H1 (cell line): ENCODE results near the gene TMA7. TPM values are rescaled to one million over a fixed set of nuclear protein-coding genes. Genes with fewer than 3 reads are reported as not detected.

Experiments
- CTCF ChIA-PET: fragments of 300-600 bp; sonication (Branson Sonifier 250); formaldehyde crosslinking; loops from one replicate; lab custom pipeline; 2021; ENCODE audit not compliant: partially characterized antibody; lab: Charles Lee
- POLR2A ChIA-PET: fragments of 300-600 bp; sonication (Branson Sonifier 250); formaldehyde crosslinking; loops from one replicate; lab custom pipeline; 2021; ENCODE audit warnings: inconsistent platforms; ENCODE audit not compliant: partially characterized antibody; lab: Charles Lee
- DNase-seq, 2 experiments: peaks; one replicate each; pipeline versions ENCODE4 v3.0.0 to v3.0.0-alpha.2; 2010 to 2022; ENCODE audit warnings: low spot score in 2 of 2, low read depth in 1 of 2, mixed read lengths in 1 of 2
- FAIRE-seq: peaks from 2 replicates; lab custom pipeline; 2011; peaks lifted over from hg19 to GRCh38; lab: Jason Lieb, UNC
- H2AFZ ChIP-seq: 2 replicates; pipeline ENCODE4 v1.8.1; 2012; ENCODE audit warnings: low read length, inconsistent platforms
- H2AK5ac ChIP-seq: 2 replicates; pipeline ENCODE4 v1.6.1; 2013; ENCODE audit warnings: low read depth, low read length
- H2BK120ac ChIP-seq: replicated peaks from 2 replicates; pipeline ENCODE3; 2013; ENCODE audit warnings: low read depth, low read length, inconsistent platforms
- H2BK12ac ChIP-seq: 2 replicates; pipeline ENCODE4 v1.6.1; 2013; ENCODE audit warnings: low read depth, low read length
- H2BK15ac ChIP-seq: 2 replicates; pipeline ENCODE4 v1.6.1; 2013; ENCODE audit warnings: low read length
- H2BK20ac ChIP-seq: 2 replicates; pipeline ENCODE4 v1.6.1; 2013; ENCODE audit warnings: low read length
- H2BK5ac ChIP-seq: 2 replicates; pipeline ENCODE4 v1.6.1; 2013; ENCODE audit warnings: low read depth, low read length
- H3K14ac ChIP-seq: 2 replicates; pipeline ENCODE4 v1.6.1; 2013; ENCODE audit warnings: inconsistent platforms; ENCODE audit not compliant: insufficient read length
- H3K18ac ChIP-seq: 2 replicates; pipeline ENCODE4 v1.6.1; 2013; ENCODE audit warnings: low read length; ENCODE audit errors: extremely low read depth
- H3K23ac ChIP-seq: 2 replicates; pipeline ENCODE4 v1.6.1; 2013; ENCODE audit warnings: inconsistent platforms; ENCODE audit not compliant: insufficient read length
- H3K23me2 ChIP-seq: 2 replicates; pipeline ENCODE4 v1.6.1; 2013; ENCODE audit warnings: low read depth, low read length
- H3K27ac ChIP-seq: 2 replicates; pipeline ENCODE4 v1.6.1; 2011; ENCODE audit warnings: low read depth, low read length, inconsistent platforms
- H3K27me3 ChIP-seq, 4 experiments: replicated peaks in 1 of 4; 1 replicate in 1 of 4; 2 replicates in 3 of 4; pipeline versions ENCODE4 v1.6.1 to v1.8.1; 2011 to 2013; ENCODE audit warnings: low read length in 3 of 4, mild to moderate bottlenecking in 3 of 4, inconsistent platforms in 2 of 4, mixed read lengths in 2 of 4, moderate library complexity in 1 of 4; ENCODE audit not compliant: control insufficient read depth in 3 of 4, insufficient read depth in 3 of 4; ENCODE audit errors: extremely low read depth in 1 of 4
- H3K36me3 ChIP-seq, 4 experiments: 2 replicates each; pipeline versions ENCODE4 v1.6.1 to v1.8.1; 2011 to 2013; ENCODE audit warnings: mild to moderate bottlenecking in 4 of 4, low read length in 3 of 4, moderate library complexity in 2 of 4, control low read depth in 1 of 4, inconsistent platforms in 1 of 4; ENCODE audit not compliant: insufficient read depth in 4 of 4, control insufficient read depth in 2 of 4
- H3K4ac ChIP-seq: replicated peaks from 2 replicates; pipeline ENCODE3; 2013; ENCODE audit warnings: low read length, low read depth, mixed read lengths, inconsistent platforms; ENCODE audit not compliant: insufficient read length
- H3K4me1 ChIP-seq, 4 experiments: replicated peaks in 1 of 4; 1 replicate in 1 of 4; 2 replicates in 3 of 4; pipeline versions ENCODE4 v1.6.1 to v1.8.1; 2011 to 2013; ENCODE audit warnings: low read length in 3 of 4, inconsistent platforms in 2 of 4, mixed read lengths in 1 of 4; ENCODE audit not compliant: insufficient read depth in 4 of 4, control insufficient read depth in 3 of 4
- H3K4me2 ChIP-seq, 2 experiments: 2 replicates each; pipeline versions ENCODE4 v1.6.1 to v1.8.1; 2011 to 2013; ENCODE audit warnings: low read depth in 2 of 2, low read length in 2 of 2, control low read depth in 1 of 2, inconsistent platforms in 1 of 2, mild to moderate bottlenecking in 1 of 2; ENCODE audit not compliant: insufficient read depth in 1 of 2
- H3K4me3 ChIP-seq, 4 experiments: fragments of 200-600, 300-600 bp in 1 of 4; sonication (generic), shearing (Covaris generic), sonication (Bioruptor Twin) in 1 of 4; 2 replicates each; pipeline versions ENCODE4 v1.5.1 to v1.8.1; 2011 to 2016; ENCODE audit warnings: low read length in 4 of 4, low read depth in 3 of 4, control low read depth in 2 of 4, inconsistent platforms in 2 of 4, mild to moderate bottlenecking in 2 of 4, mixed read lengths in 1 of 4, moderate library complexity in 1 of 4; ENCODE audit not compliant: insufficient read depth in 2 of 4; ENCODE audit errors: extremely low read depth in 1 of 4
- H3K56ac ChIP-seq: replicated peaks from 2 replicates; pipeline ENCODE3; 2013; ENCODE audit warnings: low read depth, mild to moderate bottlenecking, mixed read lengths, low read length, inconsistent platforms; ENCODE audit not compliant: insufficient read length
- H3K79me1 ChIP-seq: 2 replicates; pipeline ENCODE4 v1.6.1; 2013; ENCODE audit warnings: low read depth, low read length, control low read depth
- H3K79me2 ChIP-seq, 2 experiments: 2 replicates each; pipeline versions ENCODE4 v1.6.1 to v1.8.1; 2012 to 2013; ENCODE audit warnings: low read length in 2 of 2, mild to moderate bottlenecking in 2 of 2, inconsistent platforms in 1 of 2; ENCODE audit not compliant: insufficient read depth in 2 of 2, control insufficient read depth in 1 of 2
- H3K9ac ChIP-seq, 4 experiments: replicated peaks in 1 of 4; 1 replicate in 1 of 4; 2 replicates in 3 of 4; pipeline versions ENCODE4 v1.6.1 to v1.8.1; 2011 to 2013; ENCODE audit warnings: low read depth in 3 of 4, low read length in 3 of 4, control low read depth in 2 of 4, mild to moderate bottlenecking in 2 of 4, moderate library complexity in 2 of 4, inconsistent platforms in 1 of 4; ENCODE audit errors: extremely low read depth in 1 of 4
- H3K9me3 ChIP-seq, 2 experiments: 2 replicates each; pipeline versions ENCODE4 v1.6.1 to v1.8.1; 2012 to 2013; ENCODE audit warnings: mild to moderate bottlenecking in 2 of 2, moderate library complexity in 2 of 2, control low read depth in 1 of 2, inconsistent platforms in 1 of 2, low read depth in 1 of 2, low read length in 1 of 2, mixed read lengths in 1 of 2; ENCODE audit not compliant: insufficient read depth in 2 of 2
- H4K20me1 ChIP-seq, 2 experiments: replicated peaks in 1 of 2; 2 replicates each; pipeline versions ENCODE3 to v1.8.1; 2011 to 2013; ENCODE audit warnings: inconsistent platforms in 2 of 2, low read length in 2 of 2, mild to moderate bottlenecking in 1 of 2; ENCODE audit not compliant: insufficient read depth in 2 of 2, control insufficient read depth in 1 of 2
- H4K5ac ChIP-seq: 2 replicates; pipeline ENCODE4 v1.6.1; 2013; ENCODE audit warnings: low read length, low read depth, mixed read lengths, inconsistent platforms; ENCODE audit not compliant: insufficient read length
- H4K8ac ChIP-seq: 2 replicates; pipeline ENCODE4 v1.8.0; 2013; ENCODE audit warnings: mild to moderate bottlenecking, moderate library complexity, low read length, inconsistent platforms; ENCODE audit not compliant: insufficient read depth; ENCODE audit errors: extremely low read depth
- H4K91ac ChIP-seq: replicated peaks from 2 replicates; pipeline ENCODE3; 2013; ENCODE audit warnings: low read length, mixed read lengths, inconsistent platforms; ENCODE audit not compliant: insufficient read length
- BACH1 ChIP-seq: IDR thresholded peaks from 2 replicates; pipeline ENCODE4 v1.6.1; 2012; ENCODE audit warnings: low read length, improper control_type of control experiment
- BRCA1 ChIP-seq: IDR thresholded peaks from 2 replicates; pipeline ENCODE4 v1.6.1; 2012; ENCODE audit warnings: low read depth, low read length, improper control_type of control experiment
- CBX8 ChIP-seq: fragments of 300-800, 300-1000 bp; sonication (generic); IDR thresholded peaks from 2 replicates; pipeline ENCODE4 v1.7.1; 2016; ENCODE audit warnings: low read depth, low read length, borderline replicate concordance
- KDM1A ChIP-seq: fragments of 200-600, 300-600 bp; sonication (generic); IDR thresholded peaks from 2 replicates; pipeline ENCODE4 v1.7.1; 2016; ENCODE audit warnings: mild to moderate bottlenecking, low read length, borderline replicate concordance
- MAX ChIP-seq: IDR thresholded peaks from 2 replicates; pipeline ENCODE4 v1.6.1; 2012; ENCODE audit warnings: inconsistent platforms
- NANOG ChIP-seq: IDR thresholded peaks from 2 replicates; pipeline ENCODE4 v1.6.1; 2011; ENCODE audit warnings: low read length, low read depth, mild to moderate bottlenecking, inconsistent platforms; ENCODE audit not compliant: insufficient read depth, poor library complexity, severe bottlenecking
- SAP30 ChIP-seq: fragments of 300-600 bp; sonication (generic); IDR thresholded peaks from 2 replicates; pipeline ENCODE4 v1.7.1; 2012; ENCODE audit warnings: low read length, moderate library complexity, mild to moderate bottlenecking, inconsistent platforms; ENCODE audit not compliant: insufficient read depth, insufficient replicate concordance
- SIX5 ChIP-seq: IDR thresholded peaks from 2 replicates; pipeline ENCODE4 v1.6.1; 2011; ENCODE audit warnings: mild to moderate bottlenecking, low read depth, low read length
- SP4 ChIP-seq: IDR thresholded peaks from 2 replicates; pipeline ENCODE4 v1.6.1; 2012; ENCODE audit warnings: low read length, inconsistent platforms
- TAF7 ChIP-seq: optimal IDR thresholded peaks from 2 replicates; pipeline ENCODE3; 2011; ENCODE audit warnings: low read depth, mild to moderate bottlenecking, inconsistent platforms, low read length, moderate library complexity, borderline replicate concordance
- WGBS, 2 experiments: shearing (Covaris generic) in 1 of 2; methylation state at CpG; one replicate each; pipeline versions ENCODE4 v1.1.6 to v1.1.7; 2013 to 2015; ENCODE audit warnings: low lambda C conversion rate in 2 of 2, mixed read lengths in 2 of 2, inconsistent platforms in 1 of 2, low coverage in 1 of 2, missing lambda C conversion rate in 1 of 2; ENCODE audit not compliant: insufficient replicate concordance in 2 of 2, insufficient coverage in 1 of 2, insufficient read length in 1 of 2; ENCODE audit errors: extremely low coverage in 1 of 2, missing lambda C conversion rate in 1 of 2; 5-methylcytosine and 5-hydroxymethylcytosine counted together
- polyA plus RNA-seq, 7 experiments: library from polyadenylated mRNA; depleted of rRNA in 3 of 7; stranded (reverse) in 5 of 7; unstranded in 2 of 7; fragments of >200 nt in 5 of 7; fragments of 200-250 nt in 2 of 7; gene quantifications; 1 replicate in 5 of 7; 2 replicates in 1 of 7; 4 replicates in 1 of 7; pipeline versions ENCODE4 v1.2.1 to v1.2.3, GENCODE V29; 2011 to 2013; ENCODE audit warnings: missing spikeins in 2 of 7, mixed read lengths in 2 of 7
- total RNA-seq: library from RNA; stranded (reverse); fragmentation: NEBNext Ultra II Directional; extraction: Animal tissue kit (Norgen Biotek cat#: 25700); gene quantifications from 2 replicates; pipeline ENCODE4 v1.2.1, GENCODE V29; 2021

Gene TMA7
- total and polyA plus RNA-seq, 2 of the 8 experiments (the other 6 are each of a cell fraction or from before 2014, with no cell fraction given), result 138 to 305 TPM

DNA sequence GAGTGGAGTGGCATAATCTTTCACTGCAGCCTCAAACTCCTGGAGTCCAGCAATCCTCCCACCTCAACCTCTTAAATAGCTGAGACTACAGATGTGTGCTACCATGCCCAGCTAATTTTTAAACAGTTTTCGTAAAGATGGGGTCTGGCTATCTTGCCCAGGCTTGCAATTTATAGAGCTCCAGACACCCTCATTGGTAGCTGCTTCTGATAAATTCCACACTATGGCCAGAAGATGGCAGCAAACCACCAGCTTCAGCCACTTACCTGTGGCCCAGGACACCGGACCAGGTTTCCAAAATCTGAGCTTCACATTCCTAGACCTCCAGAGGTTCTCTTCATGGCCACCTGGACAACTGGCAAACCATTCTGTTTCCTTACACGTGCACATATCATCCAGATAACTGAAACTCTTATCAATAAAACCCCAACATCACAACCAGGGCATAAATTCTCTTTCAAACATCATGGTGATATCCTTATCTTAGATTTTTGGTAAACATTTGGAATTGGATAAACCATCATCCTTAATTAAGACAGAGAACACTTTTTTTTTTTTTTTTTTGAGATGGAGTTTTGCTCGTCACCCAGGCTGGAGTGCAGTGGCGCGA lies 39.1 kb upstream of the TMA7 start:
- Histone ChIP-seq H4K20me1 (peaks cover 5 to 10% of the 10 kb centered on the region in 2 experiments), H3K23me2 (peaks cover 2% of the 10 kb centered on the region; the same call in 1 of the 2 replicates), H4K5ac (no peak overlapping the region), H4K8ac (no peak overlapping the region), H4K91ac (no peak overlapping the region), H2BK120ac (no peak overlapping the region), H3K4me3 (no peak overlapping the region), H2BK15ac (no peak overlapping the region), H2AK5ac (no peak overlapping the region), H3K79me1 (no peaks in the 10 kb centered on the region; the same call in 1 of the 2 replicates), H2BK5ac (no peak overlapping the region), H3K4me1 (peaks cover 0 to 7% (median 4%) of the 10 kb centered on the region in 4 experiments; a peak in 3 of 7 replicates), H3K4ac (no peak overlapping the region), H3K4me2 (no peak overlapping the region), H3K9me3 (no peaks in the 10 kb centered on the region), H2BK20ac (no peak overlapping the region), H2BK12ac (no peak overlapping the region), H3K36me3 (peaks cover 7 to 27% (median 23%) of the 10 kb centered on the region in 4 experiments; a peak in 7 of 8 replicates), H3K56ac (no peak overlapping the region), H3K23ac (no peak overlapping the region), H3K14ac (no peak overlapping the region), H3K18ac (no peak overlapping the region), H3K9ac (no peak overlapping the region), H3K79me2 (no peaks in the 10 kb centered on the region), H2AFZ (no peak overlapping the region), H3K27me3 (no peaks in the 10 kb centered on the region), H3K27ac (no peak overlapping the region)
- FAIRE-seq, result peak; percentile 96
- POLR2A ChIA-PET, result interaction anchor here (0.6 to 20.2 kb wide), 23 partner anchors 10 to 1037 kb away, joined by 3 to 650 read pairs (median 4); partner anchors contain the start of genes CCDC51, PFKFB4, PLXNB1 and TMA7
- DNase-seq, result peak; percentile 21 to 51
- WGBS, 2 experiments, result 79% methylated on average over 6 of the region's 6 CpGs; no CpG with 5 or more reads in 1 of the 2 experiments
- CTCF ChIA-PET, result interaction anchor here (0.5 to 9.2 kb wide), 50 partner anchors 8 to 210 kb away, joined by 3 to 220 read pairs (median 4); partner anchors contain the start of genes ATRIP, CCDC51, FBXW12 and PLXNB1
- no peak for TF ChIP-seq NANOG
- 0 out of 2 replicates have a peak, but pooled peaks have one; percentile 6 for TF ChIP-seq SP4
- TF ChIP-seq SAP30, result no peak
- no peak for TF ChIP-seq MAX
- no peak for TF ChIP-seq CBX8
- no peak for TF ChIP-seq BRCA1
- peak; percentile 94 for TF ChIP-seq KDM1A
- TF ChIP-seq SIX5, result no peak
- TF ChIP-seq TAF7, result no peak
- TF ChIP-seq BACH1, result no peak
